CD4-positive, CD25-positive, alpha-beta regulatory T cell (primary cell): ENCODE data around the gene MALRD1. TPM values are rescaled to one million over a fixed set of nuclear protein-coding genes. Genes with fewer than 3 reads are reported as not detected.

Experiments used
- ATAC-seq, 2 donors: fragments of 150-1000 bp; cut with Tn5 transposase; one replicate each; pipeline ENCODE4 v1.10.0; 2021; ENCODE audit warnings: low read depth in 2 of 2, moderate number of reproducible peaks in 2 of 2, moderate library complexity in 1 of 2
- DNase-seq, 3 donors: peaks; one replicate each; pipeline versions ENCODE4 v3.0.0 to v3.0.0-alpha.2; 2012 to 2022; ENCODE audit warnings: mixed read lengths in 1 of 3
- H3K27ac ChIP-seq: one replicate; pipeline ENCODE4 v1.7.0; 2013; ENCODE audit warnings: mild to moderate bottlenecking, low read length; ENCODE audit not compliant: insufficient read depth, poor library complexity, severe bottlenecking
- H3K27me3 ChIP-seq: one replicate; pipeline ENCODE4 v1.7.0; 2013; ENCODE audit warnings: low read length; ENCODE audit not compliant: control insufficient read depth, insufficient read depth
- H3K36me3 ChIP-seq: one replicate; pipeline ENCODE4 v1.7.0; 2013; ENCODE audit warnings: mild to moderate bottlenecking, low read length, moderate library complexity; ENCODE audit not compliant: control insufficient read depth, insufficient read depth
- H3K4me1 ChIP-seq: 2 replicates; pipeline ENCODE4 v1.7.0; 2013; ENCODE audit warnings: mild to moderate bottlenecking, low read length; ENCODE audit not compliant: insufficient read depth, control insufficient read depth, poor library complexity, severe bottlenecking
- H3K4me3 ChIP-seq: one replicate; pipeline ENCODE4 v1.7.0; 2013; ENCODE audit warnings: low read depth, mild to moderate bottlenecking, low read length, moderate library complexity
- H3K9me3 ChIP-seq, 2 experiments: 1 replicate in 1 of 2; 2 replicates in 1 of 2; pipeline ENCODE4 v1.7.0; 2013; ENCODE audit warnings: low read length in 2 of 2, mild to moderate bottlenecking in 1 of 2, moderate library complexity in 1 of 2; ENCODE audit not compliant: control insufficient read depth in 2 of 2
- H3K27ac Mint-ChIP-seq, 3 donors: one replicate each; pipeline ENCODE4 v1.8.0; 2020 to 2022; ENCODE audit warnings: mild to moderate bottlenecking in 3 of 3, mixed read lengths in 3 of 3, moderate library complexity in 2 of 3
- H3K27me3 Mint-ChIP-seq: one replicate; pipeline ENCODE4 v1.8.0; 2022; ENCODE audit warnings: mild to moderate bottlenecking, mixed read lengths
- H3K36me3 Mint-ChIP-seq: one replicate; pipeline ENCODE4 v1.8.0; 2020; ENCODE audit warnings: mixed read lengths
- H3K4me1 Mint-ChIP-seq, 4 donors: one replicate each; pipeline ENCODE4 v1.8.0; 2020 to 2022; ENCODE audit warnings: mixed read lengths in 4 of 4, mild to moderate bottlenecking in 1 of 4
- H3K4me3 Mint-ChIP-seq, 4 donors: one replicate each; pipeline ENCODE4 v1.8.0; 2020 to 2022; ENCODE audit warnings: mild to moderate bottlenecking in 4 of 4, mixed read lengths in 4 of 4, moderate library complexity in 3 of 4
- H3K9me3 Mint-ChIP-seq, 7 donors: one replicate each; pipeline ENCODE4 v1.8.0; 2020 to 2022; ENCODE audit warnings: mixed read lengths in 7 of 7, mild to moderate bottlenecking in 3 of 7, moderate library complexity in 2 of 7
- polyA plus RNA-seq, 4 donors: library from polyadenylated mRNA; unstranded; fragments of 300-500 nt; fragmentation: Illumina TruSeq; gene quantifications; one replicate each; pipeline ENCODE4 v1.2.3, GENCODE V29; 2021
- total RNA-seq: library from RNA; stranded (reverse); gene quantifications from one replicate; pipeline ENCODE4 v1.2.3, GENCODE V29; 2022

Gene MALRD1
- total and polyA plus RNA-seq, 5 donors from 2014 or later = not detected

GRCh38 chr10:19031763-19032162 lies 16.8 kb upstream of the MALRD1 start:
- Histone ChIP-seq H3K4me1 (no peaks in the 10 kb centered on the region), H3K4me3 (no peak overlapping the region), H3K27me3 (no peaks in the 10 kb centered on the region), H3K27ac (no peak overlapping the region), H3K36me3 (no peaks in the 10 kb centered on the region), H3K9me3 (peaks cover 0 to 2% of the 10 kb centered on the region in 2 experiments)
- peaks cover 0 to 7% (median 0%) of the 10 kb centered on the region in 7 donors for H3K9me3 Mint-ChIP-seq
- DNase-seq (no peak), ATAC-seq (no peak)
- H3K36me3 Mint-ChIP-seq = no peaks in the 10 kb centered on the region
- H3K4me1 Mint-ChIP-seq = no peaks in the 10 kb centered on the region
- no peaks in the 10 kb centered on the region for H3K27me3 Mint-ChIP-seq
- H3K27ac Mint-ChIP-seq = no peak overlapping the region
- H3K4me3 Mint-ChIP-seq = no peak overlapping the region

- Histone ChIP-seq H3K27me3 (no peaks in the 10 kb centered on the region), H3K4me3 (no peak overlapping the region), H3K27ac (no peak overlapping the region), H3K36me3 (no peaks in the 10 kb centered on the region), H3K4me1 (no peaks in the 10 kb centered on the region), H3K9me3 (peaks cover 0 to 2% of the 10 kb centered on the region in 2 experiments)
- Mint-ChIP-seq H3K4me1 (no peaks in the 10 kb centered on the region), H3K27me3 (no peaks in the 10 kb centered on the region), H3K4me3 (no peak overlapping the region), H3K9me3 (peaks cover 0 to 7% (median 5%) of the 10 kb centered on the region in 7 donors), H3K27ac (no peak overlapping the region), H3K36me3 (no peaks in the 10 kb centered on the region)
- DNase-seq (no peak), ATAC-seq (no peak)
Measured at GRCh38 chr10:19033741-19034140, 14.9 kb upstream of the MALRD1 start.

- DNase-seq (no peak), ATAC-seq (no peak)
- no peaks in the 10 kb centered on the region for H3K4me1 ChIP-seq
- no peaks in the 10 kb centered on the region for H3K9me3 ChIP-seq
- H3K36me3 ChIP-seq = no peaks in the 10 kb centered on the region
- Mint-ChIP-seq H3K36me3 (no peaks in the 10 kb centered on the region), H3K4me3 (no peak overlapping the region), H3K9me3 (peaks cover 0 to 11% (median 2%) of the 10 kb centered on the region in 7 donors), H3K4me1 (no peaks in the 10 kb centered on the region), H3K27ac (no peak overlapping the region), H3K27me3 (no peaks in the 10 kb centered on the region)
- no peaks in the 10 kb centered on the region for H3K27me3 ChIP-seq
- no peak overlapping the region for H3K4me3 ChIP-seq
- H3K27ac ChIP-seq = no peak overlapping the region
Measured at GRCh38 chr10:19041171-19041570, 7.4 kb upstream of the MALRD1 start.

GRCh38 chr10:19043431-19043830 lies 5.2 kb upstream of the MALRD1 start:
- Mint-ChIP-seq H3K36me3 (no peaks in the 10 kb centered on the region), H3K27me3 (no peaks in the 10 kb centered on the region), H3K4me3 (no peak overlapping the region), H3K27ac (no peak overlapping the region), H3K4me1 (no peaks in the 10 kb centered on the region), H3K9me3 (peaks cover 0 to 15% (median 4%) of the 10 kb centered on the region in 7 donors)
- no peak overlapping the region for H3K27ac ChIP-seq
- DNase-seq = no peak
- no peaks in the 10 kb centered on the region for H3K4me1 ChIP-seq
- H3K27me3 ChIP-seq = no peaks in the 10 kb centered on the region
- no peaks in the 10 kb centered on the region for H3K9me3 ChIP-seq
- H3K4me3 ChIP-seq = no peak overlapping the region
- H3K36me3 ChIP-seq = no peaks in the 10 kb centered on the region
- ATAC-seq = no peak

- no peak overlapping the region for H3K4me3 Mint-ChIP-seq
- no peaks in the 10 kb centered on the region for H3K36me3 Mint-ChIP-seq
- no peak overlapping the region for H3K4me3 ChIP-seq
- H3K36me3 ChIP-seq = no peaks in the 10 kb centered on the region
- H3K4me1 ChIP-seq = no peaks in the 10 kb centered on the region
- no peak overlapping the region for H3K27ac ChIP-seq
- peaks cover 0 to 20% (median 4%) of the 10 kb centered on the region in 7 donors for H3K9me3 Mint-ChIP-seq
- ATAC-seq (no peak), DNase-seq (no peak)
- H3K27ac Mint-ChIP-seq = no peak overlapping the region
- no peaks in the 10 kb centered on the region for H3K4me1 Mint-ChIP-seq
- no peaks in the 10 kb centered on the region for H3K27me3 Mint-ChIP-seq
- H3K9me3 ChIP-seq = no peaks in the 10 kb centered on the region
- H3K27me3 ChIP-seq = no peaks in the 10 kb centered on the region
Measured at GRCh38 chr10:19046679-19047078, 1.9 kb upstream of the MALRD1 start.

GRCh38 chr10:19048891-19049290 lies 290 bp downstream of the MALRD1 start:
- peaks cover 0 to 16% (median 2%) of the 10 kb centered on the region in 7 donors for H3K9me3 Mint-ChIP-seq
- DNase-seq = no peak
- H3K27ac Mint-ChIP-seq = no peak overlapping the region
- no peak overlapping the region for H3K4me3 ChIP-seq
- ATAC-seq = no peak
- no peaks in the 10 kb centered on the region for H3K36me3 ChIP-seq
- H3K4me1 ChIP-seq = no peaks in the 10 kb centered on the region
- H3K9me3 ChIP-seq = peaks cover 0 to 5% of the 10 kb centered on the region in 2 experiments
- H3K27me3 Mint-ChIP-seq = no peaks in the 10 kb centered on the region
- H3K27ac ChIP-seq = no peak overlapping the region
- no peaks in the 10 kb centered on the region for H3K36me3 Mint-ChIP-seq
- no peaks in the 10 kb centered on the region for H3K4me1 Mint-ChIP-seq
- H3K27me3 ChIP-seq = no peaks in the 10 kb centered on the region
- no peak overlapping the region for H3K4me3 Mint-ChIP-seq

GRCh38 chr10:19049567-19049966 lies 966 bp downstream of the MALRD1 start:
- no peak overlapping the region for H3K27ac Mint-ChIP-seq
- DNase-seq (no peak), ATAC-seq (no peak)
- no peak overlapping the region for H3K27ac ChIP-seq
- no peaks in the 10 kb centered on the region for H3K27me3 ChIP-seq
- H3K9me3 ChIP-seq = peaks cover 0 to 5% of the 10 kb centered on the region in 2 experiments
- no peaks in the 10 kb centered on the region for H3K4me1 ChIP-seq
- no peaks in the 10 kb centered on the region for H3K4me1 Mint-ChIP-seq
- H3K4me3 ChIP-seq = no peak overlapping the region
- no peaks in the 10 kb centered on the region for H3K27me3 Mint-ChIP-seq
- H3K4me3 Mint-ChIP-seq = no peak overlapping the region
- peaks cover 0 to 16% (median 2%) of the 10 kb centered on the region in 7 donors for H3K9me3 Mint-ChIP-seq
- no peaks in the 10 kb centered on the region for H3K36me3 ChIP-seq
- H3K36me3 Mint-ChIP-seq = no peaks in the 10 kb centered on the region

- H3K27ac Mint-ChIP-seq = no peak overlapping the region
- no peak overlapping the region for H3K4me3 Mint-ChIP-seq
- H3K4me3 ChIP-seq = no peak overlapping the region
- H3K4me1 ChIP-seq = no peaks in the 10 kb centered on the region
- H3K4me1 Mint-ChIP-seq = no peaks in the 10 kb centered on the region
- no peaks in the 10 kb centered on the region for H3K36me3 ChIP-seq
- H3K9me3 ChIP-seq = peaks cover 0 to 5% of the 10 kb centered on the region in 2 experiments
- H3K36me3 Mint-ChIP-seq = no peaks in the 10 kb centered on the region
- ATAC-seq (no peak), DNase-seq (no peak)
- no peaks in the 10 kb centered on the region for H3K27me3 ChIP-seq
- H3K9me3 Mint-ChIP-seq = peaks cover 0 to 10% (median under 1%) of the 10 kb centered on the region in 7 donors
- H3K27ac ChIP-seq = no peak overlapping the region
- no peaks in the 10 kb centered on the region for H3K27me3 Mint-ChIP-seq
Measured at GRCh38 chr10:19054289-19054835, 5.8 kb downstream of the MALRD1 start.
